CD14-positive monocyte (primary cell): ENCODE measurements around the gene CFAP53. TPM values are rescaled to one million over a fixed set of nuclear protein-coding genes. Genes with fewer than 3 reads are reported as not detected.

Source experiments
- DNase-seq, 3 donors: peaks; one replicate each; pipeline ENCODE4 v3.0.0-alpha.2; 2011 to 2022
- H2AFZ ChIP-seq: 2 replicates; pipeline ENCODE4 v1.6.0; 2012; ENCODE audit warnings: mild to moderate bottlenecking, low read depth, low read length, inconsistent platforms; ENCODE audit not compliant: insufficient read depth, poor library complexity, severe bottlenecking
- H3K27ac ChIP-seq, 2 donors: 1 replicate in 1 of 2; 2 replicates in 1 of 2; pipeline ENCODE4 v1.5.1; 2012 to 2013; ENCODE audit warnings: low read length in 2 of 2, control low read depth in 1 of 2, inconsistent platforms in 1 of 2, low read depth in 1 of 2, mild to moderate bottlenecking in 1 of 2
- H3K27me3 ChIP-seq, 2 donors: one replicate each; pipeline versions ENCODE4 v1.6.0 to v1.6.1; 2011 to 2013; ENCODE audit warnings: low read length in 2 of 2; ENCODE audit not compliant: control insufficient read depth in 2 of 2, insufficient read depth in 2 of 2
- H3K36me3 ChIP-seq, 2 donors: replicated peaks in 1 of 2; 1 replicate in 1 of 2; 2 replicates in 1 of 2; pipeline versions ENCODE4 v1.5.1 to v1.6.1; 2012 to 2013; ENCODE audit warnings: low read length in 2 of 2, control low read depth in 1 of 2, inconsistent platforms in 1 of 2, mild to moderate bottlenecking in 1 of 2; ENCODE audit not compliant: insufficient read depth in 2 of 2, control insufficient read depth in 1 of 2
- H3K4me1 ChIP-seq, 2 donors: 1 replicate in 1 of 2; 2 replicates in 1 of 2; pipeline versions ENCODE4 v1.5.1 to v1.6.1; 2012 to 2013; ENCODE audit warnings: low read length in 2 of 2, control low read depth in 1 of 2, inconsistent platforms in 1 of 2, mild to moderate bottlenecking in 1 of 2, moderate library complexity in 1 of 2; ENCODE audit not compliant: insufficient read depth in 2 of 2, control insufficient read depth in 1 of 2
- H3K4me2 ChIP-seq: replicated peaks from 2 replicates; pipeline ENCODE3; 2012; ENCODE audit warnings: low read length, moderate library complexity, mild to moderate bottlenecking; ENCODE audit not compliant: poor library complexity, severe bottlenecking; ENCODE audit errors: extremely low read depth
- H3K4me3 ChIP-seq, 3 experiments: fragments of 200-600 bp in 1 of 3; sonication (generic) in 1 of 3; replicated peaks in 1 of 3; 1 replicate in 2 of 3; 2 replicates in 1 of 3; pipeline ENCODE4 v1.5.1; 2011 to 2013; ENCODE audit warnings: low read length in 3 of 3, mild to moderate bottlenecking in 3 of 3, control low read depth in 2 of 3, low read depth in 2 of 3, inconsistent platforms in 1 of 3, moderate library complexity in 1 of 3
- H3K79me2 ChIP-seq: 2 replicates; pipeline ENCODE4 v1.6.0; 2012; ENCODE audit warnings: mild to moderate bottlenecking, control low read depth, inconsistent platforms, low read length, moderate library complexity; ENCODE audit not compliant: insufficient read depth
- H3K9ac ChIP-seq: 2 replicates; pipeline ENCODE4 v1.6.0; 2017; ENCODE audit warnings: low read length, mild to moderate bottlenecking; ENCODE audit not compliant: insufficient read depth, poor library complexity, severe bottlenecking
- H3K9me3 ChIP-seq, 2 donors: replicated peaks in 1 of 2; 1 replicate in 1 of 2; 2 replicates in 1 of 2; pipeline versions ENCODE4 v1.5.1 to v1.6.1; 2012 to 2013; ENCODE audit warnings: low read length in 2 of 2, control low read depth in 1 of 2; ENCODE audit not compliant: control insufficient read depth in 1 of 2, insufficient read depth in 1 of 2
- H4K20me1 ChIP-seq: 2 replicates; pipeline ENCODE4 v1.6.0; 2012; ENCODE audit warnings: mild to moderate bottlenecking, low read length, control low read depth, moderate library complexity; ENCODE audit not compliant: insufficient read depth
- H3K27ac Mint-ChIP-seq, 7 donors: one replicate each; pipeline ENCODE4 v1.8.0; 2020; ENCODE audit warnings: mild to moderate bottlenecking in 7 of 7, mixed read lengths in 7 of 7, moderate library complexity in 6 of 7, inconsistent platforms in 2 of 7
- H3K27me3 Mint-ChIP-seq, 3 donors: one replicate each; pipeline ENCODE4 v1.8.0; 2021 to 2022; ENCODE audit warnings: low read depth in 3 of 3, mild to moderate bottlenecking in 3 of 3, mixed read lengths in 3 of 3, moderate library complexity in 3 of 3, inconsistent platforms in 1 of 3
- H3K36me3 Mint-ChIP-seq, 2 donors: one replicate each; pipeline ENCODE4 v1.8.0; 2020; ENCODE audit warnings: mixed read lengths in 2 of 2, inconsistent platforms in 1 of 2, mild to moderate bottlenecking in 1 of 2
- H3K4me1 Mint-ChIP-seq: one replicate; pipeline ENCODE4 v1.8.0; 2020; ENCODE audit warnings: mild to moderate bottlenecking, mixed read lengths
- H3K4me3 Mint-ChIP-seq, 2 donors: one replicate each; pipeline ENCODE4 v1.8.0; 2020; ENCODE audit warnings: mild to moderate bottlenecking in 2 of 2, mixed read lengths in 2 of 2, moderate library complexity in 1 of 2
- H3K9me3 Mint-ChIP-seq, 7 donors: one replicate each; pipeline ENCODE4 v1.8.0; 2020 to 2022; ENCODE audit warnings: mixed read lengths in 7 of 7, mild to moderate bottlenecking in 6 of 7, moderate library complexity in 6 of 7, inconsistent platforms in 2 of 7
- CTCF ChIP-seq: fragments of 200-600 bp; IDR thresholded peaks from one replicate; pipeline ENCODE4 v1.8.0; 2022; ENCODE audit warnings: antibody characterized with exemption, mild to moderate bottlenecking
- WGBS: methylation state at CpG from one replicate; pipeline ENCODE4 v1.1.5; 2013; ENCODE audit warnings: missing lambda C conversion rate; ENCODE audit not compliant: insufficient coverage; 5-methylcytosine and 5-hydroxymethylcytosine counted together
- intact Hi-C, 2 donors: fragments of 100-400 bp; cut with micrococcal nuclease; formaldehyde crosslinking; loops; one replicate each; pipeline versions ENCODE4 v1.15.0 to v1.15.1; 2023
- polyA plus RNA-seq, 3 donors: library from polyadenylated mRNA; depleted of rRNA in 1 of 3; unstranded in 2 of 3; stranded (reverse) in 1 of 3; fragments of 300-500 nt in 2 of 3; fragments of >200 nt in 1 of 3; fragmentation: Illumina TruSeq in 2 of 3; gene quantifications; 1 replicate in 2 of 3; 2 replicates in 1 of 3; pipeline ENCODE4 v1.2.3, GENCODE V29; 2012 to 2021

Gene CFAP53
- polyA plus RNA-seq, 3 donors = 0.08 to 0.14 TPM; not detected in 1

- Mint-ChIP-seq H3K36me3 (peaks cover 0 to 2% of the 10 kb centered on the region in 2 donors), H3K27ac (no peak overlapping the region), H3K4me3 (no peak overlapping the region), H3K9me3 (peaks cover 0 to 6% (median 0%) of the 10 kb centered on the region in 7 donors), H3K27me3 (peaks cover 15 to 20% (median 16%) of the 10 kb centered on the region in 3 donors), H3K4me1 (peaks cover 9% of the 10 kb centered on the region)
- no peak for TF ChIP-seq CTCF
- Histone ChIP-seq H3K4me3 (no peak overlapping the region), H2AFZ (no peak overlapping the region), H3K9me3 (no peaks in the 10 kb centered on the region), H3K4me1 (peaks cover 6 to 11% of the 10 kb centered on the region in 2 donors), H3K36me3 (no peaks in the 10 kb centered on the region), H3K9ac (no peak overlapping the region), H4K20me1 (no peaks in the 10 kb centered on the region), H3K79me2 (no peaks in the 10 kb centered on the region), H3K27ac (no peak overlapping the region), H3K4me2 (no peak overlapping the region), H3K27me3 (peaks cover 10 to 11% of the 10 kb centered on the region in 2 donors)
- WGBS = 100% methylated on average over 1 of the region's 2 CpGs
- intact Hi-C loops = no loop called here
- no peak for DNase-seq
Measured at GRCh38 chr18:50313873-50314460, 47.7 kb upstream of the CFAP53 start.

DNA sequence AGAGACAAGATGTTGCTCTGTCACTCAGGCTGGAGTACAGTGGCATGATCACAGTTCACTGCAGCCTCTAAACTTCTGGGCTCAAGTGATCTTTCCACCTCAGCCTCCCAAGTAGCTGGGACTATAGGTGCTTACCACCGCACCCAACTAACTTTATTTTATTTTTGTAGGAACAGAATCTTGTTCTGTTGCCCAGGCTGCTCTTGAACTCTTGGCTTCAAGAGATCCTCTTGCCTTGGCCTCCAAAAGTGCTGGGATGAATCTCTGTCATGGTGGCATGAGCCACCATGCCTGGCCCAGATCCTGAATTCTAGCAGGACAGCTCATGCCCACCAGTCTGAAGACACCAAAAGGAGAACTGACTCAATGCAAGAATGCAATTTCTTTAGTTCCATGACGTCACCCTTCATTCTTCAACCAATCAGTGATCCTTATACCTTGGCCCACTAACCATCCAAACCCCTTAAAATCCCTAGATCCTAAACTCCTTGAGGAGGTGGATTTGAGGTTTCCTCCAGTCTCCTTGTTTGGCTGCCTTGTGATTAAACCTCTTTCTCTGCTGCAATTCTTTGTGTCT lies 46.8 kb upstream of the CFAP53 start:
- Mint-ChIP-seq H3K4me1 (peaks cover 17% of the 10 kb centered on the region), H3K27me3 (peaks cover 12 to 14% (median 12%) of the 10 kb centered on the region in 3 donors), H3K4me3 (no peak overlapping the region), H3K36me3 (peaks cover 0 to 2% of the 10 kb centered on the region in 2 donors), H3K27ac (no peak overlapping the region), H3K9me3 (peaks cover 0 to 6% (median 0%) of the 10 kb centered on the region in 7 donors)
- H3K27ac ChIP-seq = no peak overlapping the region
- no peak for DNase-seq
- no peak overlapping the region for H3K4me2 ChIP-seq
- peaks cover 6 to 7% of the 10 kb centered on the region in 2 donors for H3K27me3 ChIP-seq
- 100% methylated on average over 1 of the region's 2 CpGs for WGBS
- H3K9ac ChIP-seq = no peak overlapping the region
- intact Hi-C loops = no loop called here
- H3K4me1 ChIP-seq = peaks cover 12 to 19% of the 10 kb centered on the region in 2 donors
- H3K4me3 ChIP-seq = no peak overlapping the region
- H3K79me2 ChIP-seq = no peaks in the 10 kb centered on the region
- no peaks in the 10 kb centered on the region for H3K36me3 ChIP-seq
- no peaks in the 10 kb centered on the region for H3K9me3 ChIP-seq
- no peak for TF ChIP-seq CTCF
- no peaks in the 10 kb centered on the region for H4K20me1 ChIP-seq
- H2AFZ ChIP-seq = no peak overlapping the region
